IMR-90 (cell line): ENCODE results near the gene TRIM66. TPM values are rescaled to one million over a fixed set of nuclear protein-coding genes. Genes with fewer than 3 reads are reported as not detected.

Experiments used
- ATAC-seq: fragments of 200-7000 bp; cut with Tn5 transposase; 2 replicates; pipeline ENCODE4 v1.9.1; 2020; ENCODE audit warnings: low read depth, mild to moderate bottlenecking, moderate library complexity
- BruUV-seq: library from RNA; stranded (reverse); fragments of 400-500 nt; replicated peaks from 2 replicates; lab custom pipeline; 2021; lab: Mats Ljungman, UMichigan
- CTCF ChIA-PET: fragments of 300-600 bp; formaldehyde crosslinking; extraction: SDS; loops from one replicate; lab custom pipeline; 2021; ENCODE audit warnings: antibody characterized with exemption; lab: Yijun Ruan, JAX
- POLR2A ChIA-PET: fragments of 300-600 bp; sonication (Branson Sonifier 250); formaldehyde crosslinking; loops from one replicate; lab custom pipeline; 2022; ENCODE audit warnings: antibody characterized with exemption; ENCODE audit not compliant: unreplicated experiment; lab: Charles Lee
- DNase-seq: peaks from one replicate; pipeline ENCODE4 v3.0.0; 2013
- H2AFZ ChIP-seq: replicated peaks from 2 replicates; pipeline ENCODE3; 2013; ENCODE audit warnings: low read length, mild to moderate bottlenecking; ENCODE audit not compliant: poor library complexity
- H2AK5ac ChIP-seq: 2 replicates; pipeline ENCODE4 v1.6.1; 2013; ENCODE audit warnings: low read depth, low read length, inconsistent platforms
- H2AK9ac ChIP-seq: replicated peaks from 2 replicates; pipeline ENCODE3; 2013; ENCODE audit warnings: mild to moderate bottlenecking, low read depth, low read length, moderate library complexity; ENCODE audit not compliant: poor library complexity
- H2BK120ac ChIP-seq: 2 replicates; pipeline ENCODE4 v1.6.1; 2013; ENCODE audit warnings: low read depth, low read length, inconsistent platforms
- H2BK15ac ChIP-seq: 3 replicates; pipeline ENCODE4 v1.6.1; 2013; ENCODE audit warnings: low read depth, low read length, inconsistent platforms
- H2BK20ac ChIP-seq: 2 replicates; pipeline ENCODE4 v1.6.1; 2013; ENCODE audit warnings: low read depth, mild to moderate bottlenecking, inconsistent platforms, low read length, moderate library complexity
- H2BK5ac ChIP-seq: 2 replicates; pipeline ENCODE4 v1.6.1; 2013; ENCODE audit warnings: mild to moderate bottlenecking, low read depth, low read length, inconsistent platforms; ENCODE audit not compliant: poor library complexity, severe bottlenecking
- H3K14ac ChIP-seq: replicated peaks from 2 replicates; pipeline ENCODE4 v1.6.1; 2013; ENCODE audit warnings: low read depth, low read length, inconsistent platforms
- H3K18ac ChIP-seq: 2 replicates; pipeline ENCODE4 v1.6.1; 2013; ENCODE audit warnings: low read depth, low read length, control low read depth
- H3K23ac ChIP-seq: 2 replicates; pipeline ENCODE4 v1.6.1; 2013; ENCODE audit warnings: low read depth, low read length, inconsistent platforms
- H3K27ac ChIP-seq: 2 replicates; pipeline ENCODE4 v1.5.1; 2013; ENCODE audit warnings: mild to moderate bottlenecking, control low read depth, low read length; ENCODE audit not compliant: insufficient read depth
- H3K27me3 ChIP-seq: 2 replicates; pipeline ENCODE4 v1.6.1; 2013; ENCODE audit warnings: low read length; ENCODE audit not compliant: control insufficient read depth, insufficient read depth
- H3K36me3 ChIP-seq: 2 replicates; pipeline ENCODE4 v1.6.1; 2013; ENCODE audit warnings: low read length, mixed read lengths; ENCODE audit not compliant: control insufficient read depth, insufficient read depth
- H3K4ac ChIP-seq: 2 replicates; pipeline ENCODE4 v1.6.1; 2013; ENCODE audit warnings: low read depth, low read length, inconsistent platforms
- H3K4me1 ChIP-seq: 2 replicates; pipeline ENCODE4 v1.6.1; 2013; ENCODE audit warnings: low read length, mixed read lengths; ENCODE audit not compliant: control insufficient read depth, insufficient read depth
- H3K4me2 ChIP-seq: 2 replicates; pipeline ENCODE4 v1.6.1; 2013; ENCODE audit warnings: low read depth, mild to moderate bottlenecking, control low read depth, low read length, moderate library complexity
- H3K4me3 ChIP-seq: 2 replicates; pipeline ENCODE4 v1.5.1; 2013; ENCODE audit warnings: low read depth, mild to moderate bottlenecking, control low read depth, low read length, moderate library complexity; ENCODE audit not compliant: insufficient read depth
- H3K56ac ChIP-seq: 2 replicates; pipeline ENCODE4 v1.6.1; 2013; ENCODE audit warnings: low read length, inconsistent platforms; ENCODE audit not compliant: insufficient read depth; ENCODE audit errors: extremely low read depth
- H3K79me1 ChIP-seq, 2 experiments: 2 replicates each; pipeline ENCODE4 v1.6.1; 2013; ENCODE audit warnings: low read length in 2 of 2, inconsistent platforms in 1 of 2, low read depth in 1 of 2
- H3K9ac ChIP-seq: 2 replicates; pipeline ENCODE4 v1.6.1; 2013; ENCODE audit warnings: low read depth, low read length, control low read depth
- H3K9me1 ChIP-seq: 2 replicates; pipeline ENCODE4 v1.6.1; 2013; ENCODE audit warnings: low read length, inconsistent platforms; ENCODE audit not compliant: insufficient read depth
- H3K9me3 ChIP-seq: 2 replicates; pipeline ENCODE4 v1.6.1; 2013; ENCODE audit warnings: low read length; ENCODE audit not compliant: control insufficient read depth, insufficient read depth
- H4K20me1 ChIP-seq: 2 replicates; pipeline ENCODE4 v1.6.1; 2013; ENCODE audit warnings: low read length, inconsistent platforms; ENCODE audit not compliant: insufficient read depth
- H4K5ac ChIP-seq: 2 replicates; pipeline ENCODE4 v1.6.1; 2013; ENCODE audit warnings: mild to moderate bottlenecking, low read depth, low read length, control low read depth
- H4K8ac ChIP-seq, 2 experiments: 2 replicates each; pipeline ENCODE4 v1.6.1; 2013; ENCODE audit warnings: low read depth in 2 of 2, low read length in 2 of 2, control low read depth in 1 of 2, inconsistent platforms in 1 of 2
- H4K91ac ChIP-seq: 2 replicates; pipeline ENCODE4 v1.6.1; 2013; ENCODE audit warnings: low read depth, low read length, inconsistent platforms; ENCODE audit not compliant: insufficient read depth
- BHLHE40 ChIP-seq: fragments of 150-350 bp; IDR thresholded peaks from 2 replicates; pipeline ENCODE4 v1.6.1; 2016; ENCODE audit warnings: mild to moderate bottlenecking, low read depth, low read length
- CEBPB ChIP-seq: IDR thresholded peaks from 2 replicates; pipeline ENCODE4 v1.6.1; 2012; ENCODE audit warnings: low read depth, low read length, improper control_type of control experiment
- CHD1 ChIP-seq: IDR thresholded peaks from 2 replicates; pipeline ENCODE4 v1.6.1; 2012; ENCODE audit warnings: low read depth, low read length, improper control_type of control experiment
- CTCF ChIP-seq: conservative IDR thresholded peaks from 2 replicates; pipeline ENCODE4 v1.5.1; 2012; ENCODE audit warnings: mild to moderate bottlenecking, low read depth, low read length, improper control_type of control experiment
- ELK1 ChIP-seq: fragments of 150-350 bp; IDR thresholded peaks from 2 replicates; pipeline ENCODE4 v1.6.1; 2016; ENCODE audit warnings: low read depth, mild to moderate bottlenecking, low read length, moderate library complexity, borderline replicate concordance
- FOS ChIP-seq: fragments of 150-350 bp; IDR thresholded peaks from 2 replicates; pipeline ENCODE4 v1.6.1; 2016; ENCODE audit warnings: low read depth, low read length
- MAFK ChIP-seq: IDR thresholded peaks from 2 replicates; pipeline ENCODE4 v1.6.1; 2012; ENCODE audit warnings: low read depth, low read length, improper control_type of control experiment
- MXI1 ChIP-seq: IDR thresholded peaks from 2 replicates; pipeline ENCODE4 v1.6.1; 2012; ENCODE audit warnings: low read depth, mild to moderate bottlenecking, low read length, moderate library complexity, borderline replicate concordance
- NFE2L2 ChIP-seq: fragments of 150-350 bp; IDR thresholded peaks from 2 replicates; pipeline ENCODE4 v1.6.1; 2016; ENCODE audit warnings: low read depth, mild to moderate bottlenecking, low read length
- POLR2A ChIP-seq: IDR thresholded peaks from 2 replicates; pipeline ENCODE4 v1.6.1; 2012; ENCODE audit warnings: mild to moderate bottlenecking, low read depth, low read length
- RAD21 ChIP-seq: IDR thresholded peaks from 2 replicates; pipeline ENCODE4 v1.6.1; 2012; ENCODE audit warnings: low read length, improper control_type of control experiment
- RFX5 ChIP-seq: IDR thresholded peaks from 2 replicates; pipeline ENCODE4 v1.8.0; 2012; ENCODE audit warnings: low read depth, mild to moderate bottlenecking, low read length, moderate library complexity
- SMC3 ChIP-seq: fragments of 150-350 bp; IDR thresholded peaks from 2 replicates; pipeline ENCODE4 v1.6.1; 2016; ENCODE audit warnings: low read depth, mild to moderate bottlenecking, antibody characterized with exemption, low read length, moderate library complexity
- WGBS, 2 experiments: methylation state at CpG; one replicate each; pipeline versions ENCODE4 v1.1.5 to v1.1.7; 2013; ENCODE audit warnings: missing lambda C conversion rate in 2 of 2; ENCODE audit not compliant: insufficient read length in 1 of 2; ENCODE audit errors: extremely low coverage in 2 of 2; 5-methylcytosine and 5-hydroxymethylcytosine counted together
- dilution Hi-C: fragments of 300-500 bp; cut with HindIII; formaldehyde crosslinking; loops from one replicate; pipeline ENCODE4 v1.14.3; 2018; ENCODE audit warnings: low sequenced_read_pairs; ENCODE audit not compliant: unreplicated experiment
- in situ Hi-C: fragments of 300-500 bp; cut with MboI; formaldehyde crosslinking; loops from 3 replicates; pipeline ENCODE4 v1.14.3; 2019; ENCODE audit warnings: low sequenced_read_pairs, inconsistent platforms, mixed read lengths
- intact Hi-C: fragments of 100-400 bp; cut with micrococcal nuclease; formaldehyde crosslinking; loops from 2 replicates; pipeline ENCODE4 v1.10.0; 2022
- polyA plus RNA-seq, 3 experiments: library from polyadenylated mRNA; depleted of rRNA; stranded (reverse); fragments of >200 nt; gene quantifications; 2 replicates each; pipeline ENCODE4 v1.2.3, GENCODE V29; 2012; ENCODE audit warnings: low replicate concordance in 1 of 3
- total RNA-seq: library from RNA; depleted of rRNA; stranded (reverse); fragments of >200 nt; gene quantifications from 2 replicates; pipeline ENCODE4 v1.2.3, GENCODE V29; 2012

Gene TRIM66
- total and polyA plus RNA-seq, 2 of the 4 experiments (the other 2 are of a cell fraction): 4.4 to 5.0 TPM

GRCh38 chr11:8722809-8723208 lies 40.3 kb upstream of the TRIM66 start:
- intact Hi-C loops (loop anchor here (10.0 kb wide), 1 partner anchor 192 kb away; the partner anchor contains the start of gene AKIP1), in situ Hi-C loops (no loop called here), dilution Hi-C loops (no loop called here)
- TF ChIP-seq CTCF: no peak
- TF ChIP-seq RFX5: no peak
- TF ChIP-seq NFE2L2: no peak
- TF ChIP-seq MAFK: no peak
- no peak for TF ChIP-seq BHLHE40
- TF ChIP-seq SMC3: no peak
- TF ChIP-seq FOS: no peak
- no peak for TF ChIP-seq POLR2A
- no peak for TF ChIP-seq RAD21
- TF ChIP-seq ELK1: no peak
- TF ChIP-seq CHD1: no peak
- no peak for TF ChIP-seq MXI1
- no peak for TF ChIP-seq CEBPB
- H3K27me3 ChIP-seq: no peaks in the 10 kb centered on the region
- H3K27ac ChIP-seq: peak overlapping the region; percentile 99
- no peak for DNase-seq
- 0 out of 2 replicates have a peak overlapping the region, but pooled peaks have one; percentile 14 for H3K56ac ChIP-seq
- no peak overlapping the region for H3K4me3 ChIP-seq
- H2AK5ac ChIP-seq: peak overlapping the region; percentile 67; the same call in 1 of the 2 replicates
- H3K4ac ChIP-seq: peak overlapping the region; percentile 100
- peak overlapping the region; percentile 6 for H2AFZ ChIP-seq
- ATAC-seq: no peak
- WGBS, 2 experiments: 70% methylated on average over 1 of the region's 3 CpGs; no CpG with 5 or more reads in 1 of the 2 experiments
- peak overlapping the region; percentile 99 for H2BK120ac ChIP-seq
- peaks cover 51% of the 10 kb centered on the region for H3K4me1 ChIP-seq
- peaks cover 23% of the 10 kb centered on the region for H3K36me3 ChIP-seq
- H2BK5ac ChIP-seq: peak overlapping the region; percentile 99
- H3K79me1 ChIP-seq: peaks cover 17 to 82% of the 10 kb centered on the region in 2 experiments
- BruUV-seq: no TSS peak
- H3K9me3 ChIP-seq: no peaks in the 10 kb centered on the region
- peak overlapping the region; percentile 61 for H3K14ac ChIP-seq
- peak overlapping the region; percentile 67; the same call in 1 of the 2 replicates for H3K23ac ChIP-seq
- ChIA-PET POLR2A (no interaction called here), CTCF (no interaction called here)
- H4K91ac ChIP-seq: peak overlapping the region; percentile 99
- 0 out of 2 replicates have a peak overlapping the region, but pooled peaks have one; percentile 20 for H3K9ac ChIP-seq
- peak overlapping the region; percentile 71 for H2AK9ac ChIP-seq
- H3K4me2 ChIP-seq: no peak overlapping the region
- H4K5ac ChIP-seq: peak overlapping the region; percentile 69
- no peak overlapping the region; the same call in 1 of the 2 replicates for H3K18ac ChIP-seq
- H4K8ac ChIP-seq: peak overlapping the region in 1 of 2 experiments; percentile 97; a peak in 2 of 4 replicates
- peaks cover 67% of the 10 kb centered on the region for H3K9me1 ChIP-seq
- peak overlapping the region; percentile 25; the same call in 2 of the 3 replicates for H2BK15ac ChIP-seq
- H4K20me1 ChIP-seq: no peaks in the 10 kb centered on the region
- H2BK20ac ChIP-seq: peak overlapping the region; percentile 75
